Immature natural killer cell (primary cell): ENCODE data around the gene ATP8B4. TPM values are rescaled to one million over a fixed set of nuclear protein-coding genes. Genes with fewer than 3 reads are reported as not detected.

Experiments
- DNase-seq, 3 donors: peaks; one replicate each; pipeline ENCODE4 v3.0.0; 2022; ENCODE audit warnings: mixed read lengths in 1 of 3
- H3K27ac Mint-ChIP-seq, 6 donors: one replicate each; pipeline ENCODE4 v1.8.0; 2020; ENCODE audit warnings: mixed read lengths in 6 of 6, mild to moderate bottlenecking in 5 of 6, inconsistent platforms in 4 of 6, moderate library complexity in 3 of 6
- H3K27me3 Mint-ChIP-seq, 3 donors: one replicate each; pipeline ENCODE4 v1.8.0; 2020 to 2021; ENCODE audit warnings: low read depth in 3 of 3, mild to moderate bottlenecking in 3 of 3, mixed read lengths in 3 of 3, moderate library complexity in 3 of 3, inconsistent platforms in 1 of 3
- H3K36me3 Mint-ChIP-seq, 3 donors: one replicate each; pipeline ENCODE4 v1.8.0; 2020; ENCODE audit warnings: mixed read lengths in 3 of 3, inconsistent platforms in 2 of 3, mild to moderate bottlenecking in 2 of 3
- H3K4me1 Mint-ChIP-seq, 2 donors: one replicate each; pipeline ENCODE4 v1.8.0; 2020; ENCODE audit warnings: inconsistent platforms in 2 of 2, mild to moderate bottlenecking in 2 of 2, mixed read lengths in 2 of 2, moderate library complexity in 1 of 2
- H3K4me3 Mint-ChIP-seq, 5 donors: one replicate each; pipeline ENCODE4 v1.8.0; 2020; ENCODE audit warnings: mild to moderate bottlenecking in 5 of 5, mixed read lengths in 5 of 5, inconsistent platforms in 3 of 5, moderate library complexity in 3 of 5
- H3K9me3 Mint-ChIP-seq, 6 donors: one replicate each; pipeline ENCODE4 v1.8.0; 2020; ENCODE audit warnings: mild to moderate bottlenecking in 6 of 6, mixed read lengths in 6 of 6, inconsistent platforms in 4 of 6, moderate library complexity in 3 of 6
- polyA plus RNA-seq, 3 donors: library from polyadenylated mRNA; unstranded; fragments of 300-500 nt; fragmentation: Illumina TruSeq; gene quantifications; one replicate each; pipeline ENCODE4 v1.2.3, GENCODE V29; 2021

ATP8B4 gene
- polyA plus RNA-seq, 3 donors from 2014 or later: 10.8 to 22.7 (median 18.5) TPM

- DNase-seq: no peak
- H3K27me3 Mint-ChIP-seq: peaks cover 0 to 1% (median 0%) of the 10 kb centered on the region in 3 donors
- no peak overlapping the region for H3K4me3 Mint-ChIP-seq
- peaks cover 16 to 58% (median 22%) of the 10 kb centered on the region in 3 donors for H3K36me3 Mint-ChIP-seq
- no peak overlapping the region for H3K27ac Mint-ChIP-seq
- no peaks in the 10 kb centered on the region for H3K9me3 Mint-ChIP-seq
- peaks cover 0 to 13% of the 10 kb centered on the region in 2 donors for H3K4me1 Mint-ChIP-seq
These were observed 128.0 kb downstream of the ATP8B4 start for GRCh38 chr15:49990835-49991545.

- Mint-ChIP-seq H3K36me3 (peaks cover 13 to 54% (median 16%) of the 10 kb centered on the region in 3 donors), H3K4me1 (peaks cover 0 to 16% of the 10 kb centered on the region in 2 donors), H3K9me3 (no peaks in the 10 kb centered on the region), H3K27me3 (peaks cover 0 to 1% (median 0%) of the 10 kb centered on the region in 3 donors), H3K27ac (peak overlapping the region in 1 of 6 donors; percentile 36), H3K4me3 (no peak overlapping the region)
- no peak for DNase-seq
These were observed 129.5 kb downstream of the ATP8B4 start for GRCh38 chr15:49989498-49989897.

GRCh38 chr15:49988766-49989165, 130.3 kb downstream of the ATP8B4 start:
- H3K9me3 Mint-ChIP-seq: no peaks in the 10 kb centered on the region
- no peak overlapping the region for H3K4me3 Mint-ChIP-seq
- H3K36me3 Mint-ChIP-seq: peaks cover 16 to 54% (median 21%) of the 10 kb centered on the region in 3 donors
- no peak for DNase-seq
- peaks cover 0 to 2% (median 0%) of the 10 kb centered on the region in 3 donors for H3K27me3 Mint-ChIP-seq
- peak overlapping the region in 1 of 6 donors; percentile 9 for H3K27ac Mint-ChIP-seq
- peaks cover 0 to 19% of the 10 kb centered on the region in 2 donors for H3K4me1 Mint-ChIP-seq

- H3K4me1 Mint-ChIP-seq: peaks cover 0 to 26% of the 10 kb centered on the region in 2 donors
- H3K27me3 Mint-ChIP-seq: peaks cover 0 to 3% (median 0%) of the 10 kb centered on the region in 3 donors
- no peak overlapping the region for H3K4me3 Mint-ChIP-seq
- no peak for DNase-seq
- peaks cover 12 to 53% (median 22%) of the 10 kb centered on the region in 3 donors for H3K36me3 Mint-ChIP-seq
- H3K27ac Mint-ChIP-seq: peak overlapping the region in 1 of 6 donors; percentile 29
- no peaks in the 10 kb centered on the region for H3K9me3 Mint-ChIP-seq
These were observed 131.1 kb downstream of the ATP8B4 start for GRCh38 chr15:49987896-49988295.

GRCh38 chr15:49987198-49987785, 131.7 kb downstream of the ATP8B4 start:
- H3K27me3 Mint-ChIP-seq: peaks cover 0 to 3% (median 0%) of the 10 kb centered on the region in 3 donors
- no peaks in the 10 kb centered on the region for H3K9me3 Mint-ChIP-seq
- peak overlapping the region in 1 of 6 donors; percentile 1 for H3K27ac Mint-ChIP-seq
- H3K4me1 Mint-ChIP-seq: peaks cover 0 to 30% of the 10 kb centered on the region in 2 donors
- peaks cover 9 to 47% (median 19%) of the 10 kb centered on the region in 3 donors for H3K36me3 Mint-ChIP-seq
- no peak for DNase-seq
- H3K4me3 Mint-ChIP-seq: no peak overlapping the region

- Mint-ChIP-seq H3K4me1 (peaks cover 0 to 35% of the 10 kb centered on the region in 2 donors), H3K9me3 (no peaks in the 10 kb centered on the region), H3K27ac (peak overlapping the region in 1 of 6 donors; percentile 42), H3K4me3 (no peak overlapping the region), H3K36me3 (peaks cover 5 to 40% (median 19%) of the 10 kb centered on the region in 3 donors), H3K27me3 (peaks cover 0 to 3% (median 0%) of the 10 kb centered on the region in 3 donors)
- no peak for DNase-seq
These were observed 132.7 kb downstream of the ATP8B4 start for GRCh38 chr15:49986326-49986725.

- H3K9me3 Mint-ChIP-seq: no peaks in the 10 kb centered on the region
- peaks cover 5 to 33% (median 20%) of the 10 kb centered on the region in 3 donors for H3K36me3 Mint-ChIP-seq
- H3K27ac Mint-ChIP-seq: no peak overlapping the region
- H3K27me3 Mint-ChIP-seq: peaks cover 0 to 3% (median 0%) of the 10 kb centered on the region in 3 donors
- peaks cover 4 to 44% of the 10 kb centered on the region in 2 donors for H3K4me1 Mint-ChIP-seq
- no peak for DNase-seq
- no peak overlapping the region for H3K4me3 Mint-ChIP-seq
These were observed 133.6 kb downstream of the ATP8B4 start for GRCh38 chr15:49985463-49985862.

- DNase-seq: no peak
- Mint-ChIP-seq H3K9me3 (no peaks in the 10 kb centered on the region), H3K4me3 (no peak overlapping the region), H3K36me3 (peaks cover 10 to 34% (median 22%) of the 10 kb centered on the region in 3 donors), H3K4me1 (peaks cover 7 to 46% of the 10 kb centered on the region in 2 donors), H3K27me3 (peaks cover 0 to 3% (median 0%) of the 10 kb centered on the region in 3 donors), H3K27ac (peak overlapping the region in 2 of 6 donors; percentile 6 to 25)
These were observed 134.6 kb downstream of the ATP8B4 start for GRCh38 chr15:49984436-49984835.

- peaks cover 0 to 3% (median 0%) of the 10 kb centered on the region in 3 donors for H3K27me3 Mint-ChIP-seq
- H3K9me3 Mint-ChIP-seq: no peaks in the 10 kb centered on the region
- H3K36me3 Mint-ChIP-seq: peaks cover 14 to 30% (median 24%) of the 10 kb centered on the region in 3 donors
- no peak for DNase-seq
- no peak overlapping the region for H3K4me3 Mint-ChIP-seq
- peaks cover 7 to 45% of the 10 kb centered on the region in 2 donors for H3K4me1 Mint-ChIP-seq
- peak overlapping the region in 1 of 6 donors; percentile 42 for H3K27ac Mint-ChIP-seq
These were observed 136.4 kb downstream of the ATP8B4 start for GRCh38 chr15:49982584-49982983.

- Mint-ChIP-seq H3K9me3 (no peaks in the 10 kb centered on the region), H3K4me1 (peaks cover 7 to 45% of the 10 kb centered on the region in 2 donors), H3K36me3 (peaks cover 14 to 34% (median 24%) of the 10 kb centered on the region in 3 donors), H3K4me3 (no peak overlapping the region), H3K27ac (peak overlapping the region in 4 of 6 donors; percentile 14 to 84 (median 40)), H3K27me3 (peaks cover 0 to 3% (median 0%) of the 10 kb centered on the region in 3 donors)
- no peak for DNase-seq
These were observed 139.2 kb downstream of the ATP8B4 start for GRCh38 chr15:49979705-49980382.

GRCh38 chr15:49978121-49978520, 140.9 kb downstream of the ATP8B4 start:
- Mint-ChIP-seq H3K27ac (no peak overlapping the region), H3K36me3 (peaks cover 13 to 24% (median 15%) of the 10 kb centered on the region in 3 donors), H3K27me3 (no peaks in the 10 kb centered on the region), H3K4me3 (no peak overlapping the region), H3K9me3 (no peaks in the 10 kb centered on the region), H3K4me1 (peaks cover 7 to 34% of the 10 kb centered on the region in 2 donors)
- DNase-seq: no peak

GRCh38 chr15:49977306-49977705, 141.7 kb downstream of the ATP8B4 start:
- H3K27ac Mint-ChIP-seq: peak overlapping the region in 2 of 6 donors; percentile 4 to 54
- H3K36me3 Mint-ChIP-seq: peaks cover 18 to 30% (median 19%) of the 10 kb centered on the region in 3 donors
- no peaks in the 10 kb centered on the region for H3K9me3 Mint-ChIP-seq
- H3K4me1 Mint-ChIP-seq: peaks cover 7 to 28% of the 10 kb centered on the region in 2 donors
- no peaks in the 10 kb centered on the region for H3K27me3 Mint-ChIP-seq
- DNase-seq: no peak
- no peak overlapping the region for H3K4me3 Mint-ChIP-seq

GRCh38 chr15:49964551-49964950, 154.5 kb downstream of the ATP8B4 start:
- Mint-ChIP-seq H3K4me1 (peaks cover 6 to 41% of the 10 kb centered on the region in 2 donors), H3K27me3 (no peaks in the 10 kb centered on the region), H3K9me3 (peaks cover 2 to 10% (median 5%) of the 10 kb centered on the region in 6 donors), H3K4me3 (no peak overlapping the region), H3K36me3 (peaks cover 52 to 75% (median 64%) of the 10 kb centered on the region in 3 donors), H3K27ac (peak overlapping the region in 1 of 6 donors; percentile 74)
- DNase-seq: no peak
